ENCODE results near the gene SRRM1. TPM values are rescaled to one million over a fixed set of nuclear protein-coding genes. Genes with fewer than 3 reads are reported as not detected.

The SRRM1 gene
- 47.7 to 60.1 TPM (median 54.5 TPM) in 5 replicates for total RNA-seq (2022; extraction: Qiagen RNA extraction)

GRCh38 chr1:24642481-24643362 lies at the start of gene SRRM1:
Gene SRRM1, plus strand, starts transcription at chr1:24643302. Its CDS starts 25 bp downstream, at chr1:24643327.

Other genes with a start within 250 kb of the SRRM1 start
- gene STPG1, start 229.5 kb upstream of the SRRM1 start, total RNA-seq (2022; extraction: Qiagen RNA extraction): 5.3 to 7.1 TPM (median 6.2 TPM) in 5 replicates
- gene NIPAL3, start 227.5 kb upstream of the SRRM1 start, total RNA-seq (2022; extraction: Qiagen RNA extraction): 5.9 to 8.3 TPM (median 7.7 TPM) in 5 replicates
- 12.0 to 16.4 TPM (median 14.9 TPM) in 5 replicates for gene RCAN3, start 140.5 kb upstream of the SRRM1 start, total RNA-seq (2022; extraction: Qiagen RNA extraction)
- gene NCMAP, start 87.2 kb upstream of the SRRM1 start, total RNA-seq (2022; extraction: Qiagen RNA extraction): 0.05 to 0.09 TPM (median 0.08 TPM) in 5 replicates
- 47.1 to 67.0 TPM (median 58.8 TPM) in 5 replicates for gene CLIC4, start 102.1 kb downstream of the SRRM1 start, total RNA-seq (2022; extraction: Qiagen RNA extraction)

Data from A549 treated with dexamethasone at 1 μM for 4 hours (cell line).